Stimulated activated CD8-positive, alpha-beta memory T cell treated with anti-CD3 and anti-CD28 coated beads, Interleukin-7, amount 100 ng/mL, for 48 hours (primary cell): ENCODE data around the gene REN.

ENCODE experiments used
- DNase-seq, 2 donors: peaks; one replicate each; pipeline ENCODE4 v3.0.0-alpha.2; 2020; ENCODE audit warnings: low read depth in 1 of 2; ENCODE audit errors: extremely low read depth in 1 of 2

Gene REN

GRCh38 chr1:204134103-204134502, 32.0 kb downstream of the REN start:
- no peak for DNase-seq

GRCh38 chr1:204132718-204133117, 33.4 kb downstream of the REN start:
- DNase-seq, result no peak

GRCh38 chr1:204131978-204132377, 34.2 kb downstream of the REN start:
- DNase-seq, result no peak

GRCh38 chr1:204130981-204131892, 34.9 kb downstream of the REN start:
- no peak for DNase-seq

GRCh38 chr1:204130178-204130577, 36.0 kb downstream of the REN start:
- no peak for DNase-seq

GRCh38 chr1:204128964-204129896, 36.9 kb downstream of the REN start:
- peak; percentile 29 to 35 for DNase-seq

GRCh38 chr1:204128464-204128963, 37.6 kb downstream of the REN start:
- no peak for DNase-seq

GRCh38 chr1:204127597-204128242, 38.4 kb downstream of the REN start:
- DNase-seq, result no peak

- DNase-seq, result no peak
Measured at GRCh38 chr1:204126956-204127355, 39.2 kb downstream of the REN start.

GRCh38 chr1:204126386-204126785, 39.8 kb downstream of the REN start:
- no peak for DNase-seq

- no peak for DNase-seq
Measured at GRCh38 chr1:204125759-204126351, 40.3 kb downstream of the REN start.

- no peak for DNase-seq
Measured at GRCh38 chr1:204124639-204125038, 41.5 kb downstream of the REN start.

- no peak for DNase-seq
Measured at GRCh38 chr1:204123376-204123775, 42.8 kb downstream of the REN start.

GRCh38 chr1:204121840-204122555, 44.1 kb downstream of the REN start:
- DNase-seq, result no peak

- no peak for DNase-seq
Measured at GRCh38 chr1:204116539-204116938, 49.6 kb downstream of the REN start.

GRCh38 chr1:204115116-204115515, 51.0 kb downstream of the REN start:
- no peak for DNase-seq

GRCh38 chr1:204114606-204115005, 51.5 kb downstream of the REN start:
- no peak for DNase-seq

- DNase-seq, result no peak
Measured at GRCh38 chr1:204113896-204114295, 52.2 kb downstream of the REN start.

GRCh38 chr1:204112876-204113730, 53.0 kb downstream of the REN start:
- DNase-seq, result no peak
